ENCODE results near the gene POLR2A.

The POLR2A gene

DNA sequence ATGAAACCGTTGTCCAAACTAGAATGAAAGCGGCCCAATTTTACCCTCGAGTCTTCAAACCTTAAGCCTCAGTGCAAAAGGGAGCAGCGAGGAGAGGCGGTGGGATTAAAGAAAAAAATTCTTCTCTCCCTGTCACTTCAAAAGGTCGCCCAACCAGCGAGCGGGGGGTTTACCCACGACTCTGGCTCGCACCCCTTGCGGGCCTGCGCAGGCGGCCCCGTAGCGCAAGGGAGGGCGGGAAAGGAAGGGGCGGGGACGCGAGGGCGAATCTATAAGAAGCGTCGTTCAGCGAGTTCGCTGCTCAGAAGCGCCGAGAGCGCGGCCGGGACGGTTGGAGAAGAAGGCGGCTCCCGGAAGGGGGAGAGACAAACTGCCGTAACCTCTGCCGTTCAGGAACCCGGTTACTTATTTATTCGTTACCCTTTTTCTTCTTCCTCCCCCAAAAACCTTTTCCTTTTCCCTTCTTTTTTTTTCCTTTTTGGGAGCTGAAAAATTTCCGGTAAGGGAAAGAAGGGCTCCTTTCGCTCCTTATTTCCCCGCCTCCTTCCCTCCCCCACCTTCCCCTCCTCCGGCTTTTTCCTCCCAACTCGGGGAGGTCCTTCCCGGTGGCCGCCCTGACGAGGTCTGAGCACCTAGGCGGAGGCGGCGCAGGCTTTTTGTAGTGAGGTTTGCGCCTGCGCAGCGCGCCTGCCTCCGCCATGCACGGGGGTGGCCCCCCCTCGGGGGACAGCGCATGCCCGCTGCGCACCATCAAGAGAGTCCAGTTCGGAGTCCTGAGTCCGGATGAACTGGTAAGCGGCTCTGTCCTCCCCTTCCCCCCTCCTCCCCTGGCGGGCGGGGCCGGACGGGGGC is at the start of gene POLR2A:
POLR2A (plus strand) TSS at position 300 of the 852 bp plus-strand sequence.
- DNase-seq (ENCODE audit: low spot score), result peak; percentile 97

DNA sequence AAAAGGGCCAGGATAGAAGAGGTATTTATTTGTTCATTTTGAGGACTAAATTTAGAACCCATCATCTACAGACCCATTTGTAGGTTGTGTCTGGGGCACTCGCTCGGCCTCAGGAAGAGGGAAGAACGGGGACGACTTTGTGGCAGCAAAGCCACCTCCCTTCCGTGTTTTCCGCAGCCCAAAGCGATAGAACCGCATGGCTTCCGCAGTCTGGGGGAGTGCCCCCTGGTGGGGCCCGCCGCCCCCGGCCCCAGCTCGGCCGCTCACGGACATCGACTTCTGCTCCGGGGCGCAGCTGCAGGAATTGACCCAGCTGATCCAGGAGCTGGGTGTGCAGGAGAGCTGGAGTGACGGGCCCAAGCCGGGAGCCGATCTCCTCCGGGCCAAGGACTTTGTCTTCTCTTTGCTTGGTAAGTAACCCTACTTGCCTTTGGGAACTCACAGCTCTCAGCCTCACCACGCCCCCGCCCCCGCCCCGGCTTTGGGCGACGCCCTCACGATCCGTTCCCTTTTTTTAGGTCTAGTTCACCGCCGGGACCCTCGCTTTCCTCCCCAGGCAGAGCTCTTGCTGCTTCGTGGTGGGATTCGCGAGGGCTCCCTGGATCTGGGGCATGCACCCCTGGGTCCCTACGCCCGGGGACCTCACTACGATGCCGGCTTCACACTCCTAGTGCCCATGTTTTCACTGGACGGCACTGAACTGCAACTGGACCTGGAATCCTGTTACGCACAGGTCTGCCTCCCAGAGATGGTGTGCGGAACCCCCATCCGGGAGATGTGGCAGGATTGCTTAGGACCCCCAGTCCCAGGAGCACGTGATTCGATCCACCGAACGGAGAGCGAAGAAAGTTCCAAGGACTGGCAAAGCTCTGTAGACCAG is 48.2 kb upstream of the POLR2A start:
- DNase-seq (ENCODE audit: low spot score), result no peak

DNA sequence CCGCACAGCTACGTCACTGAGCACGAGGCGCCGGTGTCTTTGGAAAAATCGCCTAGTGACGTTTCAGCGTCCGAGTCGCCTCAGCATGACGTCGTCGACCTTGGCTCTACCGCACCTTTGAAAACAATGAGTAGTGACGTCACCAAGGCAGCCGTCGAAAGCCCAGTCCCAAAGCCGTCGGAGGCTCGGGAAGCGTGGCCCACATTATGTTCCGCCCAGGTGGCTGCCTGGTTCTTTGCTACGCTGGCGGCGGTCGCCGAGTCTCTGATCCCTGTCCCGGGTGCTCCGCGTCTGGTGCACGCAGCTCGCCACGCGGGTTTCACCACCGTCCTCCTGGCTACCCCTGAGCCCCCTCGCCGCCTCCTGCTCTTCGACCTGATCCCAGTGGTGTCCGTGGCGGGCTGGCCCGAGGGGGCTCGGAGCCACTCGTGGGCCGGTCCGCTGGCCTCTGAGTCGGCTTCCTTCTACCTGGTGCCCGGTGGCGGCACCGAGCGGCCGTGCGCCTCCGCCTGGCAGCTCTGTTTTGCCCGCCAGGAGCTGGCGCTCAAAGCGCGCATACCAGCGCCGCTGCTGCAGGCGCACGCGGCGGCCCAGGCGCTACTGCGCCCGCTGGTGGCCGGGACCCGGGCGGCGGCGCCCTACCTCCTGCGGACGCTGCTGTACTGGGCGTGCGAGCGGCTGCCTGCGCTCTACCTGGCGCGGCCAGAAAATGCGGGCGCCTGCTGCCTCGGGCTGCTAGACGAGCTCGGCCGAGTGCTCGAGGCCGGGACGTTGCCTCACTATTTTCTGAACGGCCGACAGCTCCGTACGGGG is 47.4 kb upstream of the POLR2A start:
- peak; percentile 72 for DNase-seq (ENCODE audit: low spot score)

DNA sequence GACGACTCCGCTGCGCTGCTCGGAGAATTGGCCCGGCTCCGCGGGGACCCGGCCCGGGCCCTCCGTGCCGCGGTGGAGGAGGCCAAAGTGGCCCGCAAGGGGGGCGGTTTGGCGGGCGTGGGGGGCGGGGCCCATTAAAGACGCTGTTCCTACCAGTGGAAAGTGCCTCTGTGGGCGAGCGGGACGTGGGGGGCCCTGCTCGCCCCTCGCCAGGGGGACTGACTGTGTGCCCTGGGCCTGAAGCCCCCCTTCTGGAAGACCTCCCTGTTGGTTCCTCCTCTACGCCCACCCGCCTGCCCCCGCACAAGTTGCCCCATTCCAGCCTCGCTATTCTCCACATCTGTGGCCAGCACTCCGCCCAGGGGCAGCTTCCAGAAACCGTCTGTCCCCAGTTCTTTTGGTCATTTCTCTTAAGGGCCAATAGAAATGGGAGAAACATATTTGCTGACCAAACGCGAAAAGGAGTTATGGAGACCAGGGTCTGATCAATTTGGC is 46.8 kb upstream of the POLR2A start:
- no peak for DNase-seq (ENCODE audit: low spot score)

DNA sequence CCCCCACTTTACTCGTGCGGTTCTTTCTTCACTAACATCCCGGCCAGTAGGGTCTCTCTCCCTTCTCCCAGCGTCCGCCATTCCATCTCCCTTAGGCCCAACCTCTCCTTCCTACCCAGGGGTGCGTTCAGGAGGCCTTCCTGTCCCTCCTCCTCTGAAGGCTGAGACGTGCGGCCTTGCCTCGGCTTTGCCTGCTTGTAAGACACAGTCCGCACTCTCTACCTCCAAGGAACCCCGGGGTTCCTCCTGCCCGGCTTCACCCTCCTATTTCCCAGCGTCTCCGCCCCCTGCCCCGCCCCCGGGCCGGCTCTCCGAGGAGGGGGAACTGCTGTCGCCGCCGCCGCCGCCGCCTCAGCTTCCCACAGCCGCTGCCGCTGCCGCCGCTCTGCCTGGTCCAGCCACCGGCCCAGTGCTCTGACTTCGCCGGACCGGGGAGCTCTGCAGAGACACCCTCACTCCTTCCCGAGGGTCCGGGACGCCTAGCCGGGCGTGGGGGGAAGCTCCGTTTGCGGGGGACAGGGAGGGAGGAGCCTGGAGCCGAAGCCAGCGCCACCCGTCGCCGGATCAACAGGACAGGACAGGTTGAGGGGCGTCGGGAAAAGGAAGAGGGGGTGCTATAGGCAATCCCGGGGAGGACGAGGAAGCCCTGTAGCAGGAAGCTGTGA is 46.1 kb upstream of the POLR2A start:
- DNase-seq (ENCODE audit: low spot score), result no peak

DNA sequence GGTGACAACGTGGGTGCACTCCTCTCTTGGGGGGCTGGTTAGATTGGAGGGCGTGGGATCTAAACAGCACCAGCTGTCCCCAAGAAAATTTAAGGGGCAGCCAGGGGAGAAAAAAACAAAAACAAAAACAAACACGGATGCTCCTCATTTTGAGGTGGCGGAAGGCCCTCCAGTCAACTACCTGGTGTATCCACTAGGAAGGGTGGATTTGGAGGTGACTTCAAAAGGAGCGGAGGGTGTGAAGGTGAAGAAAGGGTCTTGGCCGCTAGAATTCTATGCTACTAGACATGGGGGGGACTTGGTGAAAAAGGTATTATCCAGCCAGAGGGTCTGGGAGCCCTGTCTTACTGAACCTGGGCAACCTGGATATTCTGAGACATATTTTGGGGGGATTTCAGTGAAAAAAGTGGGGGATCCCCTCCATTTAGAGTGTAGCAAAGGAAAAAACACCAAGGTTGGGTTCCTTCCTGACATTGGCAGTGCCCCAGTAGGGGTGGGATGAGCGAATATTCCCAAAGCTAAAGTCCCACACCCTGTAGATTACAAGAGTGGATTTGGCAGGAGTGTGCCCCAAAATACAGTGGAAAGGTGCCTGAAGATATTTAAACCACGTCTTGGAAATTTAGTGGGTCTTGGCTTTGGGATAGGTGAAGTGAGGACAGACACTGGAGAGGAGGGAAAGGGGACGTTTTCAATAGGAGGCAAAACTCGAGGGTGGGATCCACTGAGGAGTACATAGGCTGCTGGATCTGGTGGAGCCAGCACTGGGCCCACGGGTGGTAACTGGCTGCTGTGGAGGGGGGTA is 45.3 kb upstream of the POLR2A start:
- DNase-seq (ENCODE audit: low spot score), result no peak

DNA sequence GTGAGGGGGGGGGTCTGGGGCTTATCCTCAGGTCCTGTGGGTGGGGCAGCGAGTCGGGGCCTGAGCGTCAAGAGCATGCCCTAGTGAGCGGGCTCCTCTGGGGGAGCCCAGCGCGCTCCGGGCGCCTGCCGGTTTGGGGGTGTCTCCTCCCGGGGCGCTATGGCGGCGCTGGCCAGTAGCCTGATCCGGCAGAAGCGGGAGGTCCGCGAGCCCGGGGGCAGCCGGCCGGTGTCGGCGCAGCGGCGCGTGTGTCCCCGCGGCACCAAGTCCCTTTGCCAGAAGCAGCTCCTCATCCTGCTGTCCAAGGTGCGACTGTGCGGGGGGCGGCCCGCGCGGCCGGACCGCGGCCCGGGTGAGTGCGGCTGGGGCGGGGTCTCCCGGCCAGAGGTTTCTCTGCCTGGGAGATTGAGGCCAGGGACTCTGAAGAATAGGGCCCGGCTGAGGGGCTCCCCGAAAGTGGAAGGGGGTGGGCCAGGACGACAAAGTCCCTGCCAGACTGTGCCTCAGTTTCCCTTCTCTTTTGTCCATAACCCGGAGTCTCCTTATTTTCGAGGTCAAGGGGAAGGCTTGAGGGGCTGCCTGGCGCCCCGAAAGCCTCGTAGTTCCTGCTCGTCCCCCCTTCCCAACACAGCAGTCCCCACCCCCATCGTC is 44.6 kb upstream of the POLR2A start, which contains the start of gene FGF11:
FGF11 (plus strand) TSS at position 51 of the 651 bp plus-strand sequence; CDS start at position 160, 109 bp downstream.
- DNase-seq (ENCODE audit: low spot score), result no peak

DNA sequence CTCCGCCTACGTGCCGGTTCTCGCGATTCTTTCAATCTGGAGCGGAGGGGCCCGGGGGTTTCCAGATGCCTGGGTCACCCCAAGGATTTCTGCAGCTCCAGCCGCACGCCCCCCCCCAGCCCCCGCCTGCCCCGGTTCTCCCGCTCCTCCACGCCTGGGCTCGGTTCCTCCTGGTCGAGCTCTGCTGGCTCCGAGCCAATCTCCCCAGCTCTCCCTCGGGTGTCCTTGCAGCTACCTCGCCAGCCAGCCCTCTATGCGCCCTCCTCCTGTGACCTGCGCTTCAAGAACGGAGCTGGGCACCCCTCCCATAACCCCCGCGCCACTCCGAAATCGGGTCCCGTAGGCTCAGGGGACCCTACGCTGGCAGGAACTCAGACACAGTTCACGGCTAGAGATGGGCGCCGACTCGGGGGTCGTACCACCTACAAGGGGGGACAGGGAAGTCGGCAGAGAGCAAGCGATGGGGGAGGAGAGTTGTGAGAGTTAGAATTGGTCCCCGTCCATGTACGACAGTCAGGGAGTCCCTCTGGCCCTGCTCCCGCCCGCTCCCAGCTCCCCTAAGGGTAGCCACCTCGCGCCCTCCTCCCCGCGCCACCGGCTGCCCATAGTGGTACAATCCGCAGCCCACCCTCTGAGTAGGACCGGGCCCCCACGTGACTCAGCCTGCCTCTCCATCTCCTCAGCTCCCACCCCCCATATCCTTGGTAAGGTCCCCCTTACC is 43.9 kb upstream of the POLR2A start:
- DNase-seq (ENCODE audit: low spot score), result no peak

DNA sequence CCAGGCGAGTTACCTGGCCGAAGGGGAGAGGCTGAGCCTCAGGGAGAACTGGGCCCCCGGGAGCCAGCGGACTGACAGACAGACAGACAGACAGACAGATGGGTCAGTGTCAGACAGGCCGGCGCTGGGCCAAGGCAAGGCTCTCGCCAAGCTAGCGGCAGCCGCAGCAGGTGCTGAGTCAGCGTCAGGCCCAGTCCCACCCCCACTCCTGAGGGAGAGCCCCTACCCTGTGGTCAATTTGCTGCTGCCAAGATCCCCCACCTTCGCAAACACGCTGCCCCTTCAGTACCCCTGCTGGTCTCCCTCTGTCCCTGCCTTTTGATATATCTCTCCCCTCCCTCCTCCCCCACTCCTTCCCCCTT is 43.4 kb upstream of the POLR2A start:
- DNase-seq (ENCODE audit: low spot score), result no peak

DNA sequence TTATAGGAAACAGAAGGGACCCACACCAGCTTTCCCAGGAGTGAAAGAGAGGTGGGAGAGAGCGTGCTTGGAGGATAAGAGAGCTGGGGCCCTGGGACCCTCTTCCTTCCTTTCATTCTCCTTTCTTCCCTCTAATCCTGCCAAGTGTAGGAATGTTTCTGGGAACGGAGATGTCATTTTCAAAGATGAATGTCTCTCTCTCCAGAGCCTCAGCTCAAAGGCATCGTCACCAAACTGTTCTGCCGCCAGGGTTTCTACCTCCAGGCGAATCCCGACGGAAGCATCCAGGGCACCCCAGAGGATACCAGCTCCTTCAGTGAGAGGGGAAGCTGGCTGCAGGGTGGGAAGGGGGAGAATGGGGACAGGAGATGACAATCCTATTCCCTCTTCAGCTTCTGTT is 42.9 kb upstream of the POLR2A start:
- no peak for DNase-seq (ENCODE audit: low spot score)

DNA sequence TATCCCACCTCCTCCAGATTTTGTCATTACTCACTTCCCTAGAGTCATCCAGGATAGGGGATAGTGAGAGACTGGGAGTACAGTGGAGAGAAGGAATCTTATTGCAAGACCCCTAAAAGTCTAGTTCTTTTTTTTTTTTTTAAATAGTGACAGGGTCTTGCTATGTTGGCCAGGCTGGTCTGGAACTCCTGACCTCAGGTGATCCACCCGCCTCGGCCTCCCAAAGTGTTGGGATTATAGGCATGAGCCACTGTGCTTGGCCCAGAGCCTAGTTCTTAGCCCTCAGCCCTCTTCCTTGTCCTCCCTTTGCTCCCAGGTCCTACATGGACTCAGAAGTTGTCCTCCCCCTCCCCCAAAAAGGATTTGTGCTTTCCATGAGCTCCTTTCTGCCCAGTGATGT is 42.0 kb upstream of the POLR2A start:
- DNase-seq (ENCODE audit: low spot score), result no peak

DNA sequence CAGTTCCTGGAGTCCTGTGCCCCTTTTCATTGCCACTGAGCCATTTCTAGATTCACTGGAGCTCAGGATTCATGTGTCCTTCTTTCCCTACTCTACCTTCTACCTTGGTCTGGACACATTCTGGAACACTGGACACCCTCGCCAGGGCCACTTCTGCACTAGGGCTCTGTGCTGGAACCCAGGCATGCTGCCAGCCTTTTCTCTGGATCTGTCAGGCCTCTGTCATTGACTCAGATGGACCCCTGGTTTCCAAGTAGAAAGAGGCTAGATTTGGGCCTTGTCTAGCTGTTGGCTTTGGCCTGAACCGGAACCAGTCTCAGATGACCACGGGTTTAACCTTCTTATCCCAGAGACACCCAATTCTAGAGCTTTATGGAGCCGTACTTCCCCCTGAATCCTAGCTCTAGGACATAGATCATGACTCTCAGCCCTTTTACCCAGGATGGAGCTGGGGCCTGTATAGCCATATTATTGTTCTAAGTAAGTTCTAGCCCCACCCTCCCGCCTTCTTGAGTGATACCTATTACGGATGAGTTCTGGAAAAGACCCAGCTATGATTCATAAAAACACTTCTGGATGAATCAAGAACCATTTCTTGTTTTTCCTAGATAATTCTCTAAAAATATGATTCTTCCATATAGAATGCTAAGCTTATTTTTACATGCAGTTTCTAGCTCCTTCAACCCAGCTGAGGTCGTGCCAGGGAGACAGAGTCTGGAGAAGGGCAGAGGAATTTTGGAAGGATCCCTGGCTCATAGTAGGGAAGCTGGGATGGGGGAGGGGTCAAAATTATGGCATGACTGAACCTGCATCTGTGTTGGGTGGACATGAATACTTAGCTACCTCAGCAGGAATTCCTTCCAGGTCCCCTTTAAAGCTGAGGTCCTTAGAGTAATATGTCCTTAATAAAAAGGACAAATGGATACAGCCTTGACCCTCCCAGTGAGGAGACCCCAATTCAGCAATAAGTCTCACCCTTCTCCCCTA is 40.4 kb upstream of the POLR2A start:
- DNase-seq (ENCODE audit: low spot score), result no peak

DNA sequence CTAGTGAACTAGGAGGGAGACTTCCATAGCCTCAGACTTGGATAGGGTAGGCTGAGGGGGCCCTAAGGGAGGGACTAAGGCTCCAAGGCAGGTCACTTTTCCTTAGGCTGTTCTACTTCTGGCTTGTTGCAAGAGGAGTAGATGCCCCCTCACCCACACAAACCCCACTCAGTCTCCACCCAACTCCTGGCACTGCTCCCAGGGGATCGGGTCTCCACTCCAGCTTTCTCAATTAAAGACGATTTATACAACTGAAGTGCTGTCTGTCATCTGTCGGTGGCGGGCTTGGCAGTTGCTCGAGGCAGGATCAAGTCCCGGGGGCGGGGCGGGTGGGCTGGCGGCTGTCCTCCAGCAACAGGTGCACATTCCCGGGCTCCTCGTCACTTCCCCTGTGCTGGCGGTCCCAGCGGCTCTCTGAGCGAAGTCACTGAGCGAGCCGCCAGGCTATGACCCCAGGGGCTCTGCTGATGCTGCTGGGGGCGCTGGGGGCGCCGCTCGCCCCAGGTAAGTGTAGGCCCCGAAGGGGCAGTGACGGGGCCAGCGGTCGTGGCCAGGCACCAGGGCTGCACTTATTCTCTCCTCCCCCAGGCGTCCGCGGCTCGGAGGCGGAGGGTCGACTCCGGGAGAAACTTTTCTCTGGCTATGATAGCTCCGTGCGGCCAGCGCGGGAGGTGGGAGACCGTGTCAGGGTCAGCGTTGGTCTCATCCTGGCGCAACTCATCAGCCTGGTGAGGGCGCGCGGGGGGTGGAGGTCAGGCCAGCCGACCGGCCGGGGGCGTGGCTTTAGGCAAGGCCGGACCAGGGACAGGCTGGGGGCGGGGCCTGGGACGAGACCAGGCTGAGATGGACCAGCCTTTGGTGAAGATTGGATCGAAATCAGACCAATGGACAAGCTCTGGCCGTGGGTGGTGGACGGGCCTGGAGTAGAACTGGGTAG is 39.2 kb upstream of the POLR2A start, which contains the start of gene CHRNB1:
CHRNB1 (plus strand) TSS at position 380 of the 937 bp plus-strand sequence; CDS start at position 447, 67 bp downstream.
- peak; percentile 91 for DNase-seq (ENCODE audit: low spot score)

DNA sequence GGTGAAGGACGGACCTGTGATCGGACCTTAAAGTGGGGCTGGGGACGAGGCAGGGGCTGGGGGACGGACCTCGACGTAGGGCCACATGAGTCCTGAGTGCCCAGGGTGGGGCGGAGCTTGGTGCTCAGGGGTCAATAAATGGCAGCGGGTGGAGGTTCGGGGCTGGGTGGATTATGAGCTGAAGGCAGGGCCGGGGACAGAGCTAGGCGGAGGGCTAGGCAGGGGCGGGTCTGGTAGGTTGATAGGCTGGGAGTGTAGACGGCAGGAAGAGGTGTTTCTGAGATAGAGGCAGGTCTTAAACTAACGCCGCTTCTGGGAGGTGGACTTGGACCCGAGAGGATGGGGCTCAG is 38.6 kb upstream of the POLR2A start:
- peak; percentile 88 for DNase-seq (ENCODE audit: low spot score)

DNA sequence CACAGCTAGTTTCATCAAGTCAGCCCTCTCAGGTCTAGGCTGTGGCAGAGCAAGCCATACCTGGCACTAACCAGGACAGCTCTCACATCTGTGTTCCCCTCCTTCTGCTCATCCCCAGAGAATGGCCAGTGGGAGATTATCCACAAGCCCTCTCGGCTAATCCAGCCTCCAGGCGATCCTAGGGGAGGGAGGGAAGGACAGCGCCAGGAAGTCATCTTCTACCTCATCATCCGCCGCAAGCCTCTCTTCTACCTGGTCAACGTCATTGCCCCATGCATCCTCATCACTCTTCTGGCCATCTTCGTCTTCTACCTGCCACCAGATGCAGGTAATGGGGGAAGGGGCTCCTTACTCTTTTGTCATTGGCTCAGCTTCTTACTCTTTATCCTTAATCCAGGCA is 35.7 kb upstream of the POLR2A start:
- no peak for DNase-seq (ENCODE audit: low spot score)

DNA sequence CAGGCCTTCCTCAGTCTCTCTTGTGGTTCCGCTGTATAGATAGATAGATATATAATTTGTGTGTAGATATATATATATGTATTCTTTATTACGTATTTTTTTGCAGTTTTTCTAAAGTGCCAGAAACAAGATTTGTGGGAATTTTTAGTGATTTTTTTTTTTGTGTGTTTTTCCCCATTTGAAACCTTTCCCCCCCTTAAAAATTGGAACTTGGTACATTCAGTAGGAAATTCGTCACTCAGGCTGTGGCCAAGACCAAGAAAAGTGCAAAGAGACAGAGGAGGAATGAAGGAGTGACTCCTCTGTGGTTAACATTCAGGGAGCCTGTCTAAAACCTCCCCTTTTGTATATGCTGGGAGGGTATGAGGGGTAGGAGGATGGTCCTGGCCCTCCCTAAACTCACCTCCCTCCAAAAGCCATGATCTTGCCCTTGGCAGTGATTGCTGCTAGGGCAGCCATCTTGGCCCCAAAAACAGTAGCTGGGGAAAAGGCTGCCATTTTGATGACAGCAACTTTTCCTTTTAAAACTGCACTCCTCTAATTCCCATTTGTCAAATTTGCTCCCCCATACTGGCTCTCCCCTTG is 24.1 kb upstream of the POLR2A start:
- no peak for DNase-seq (ENCODE audit: low spot score)
